GM23338 (cell line): ENCODE data around the gene NMNAT1. TPM values are rescaled to one million over a fixed set of nuclear protein-coding genes. Genes with fewer than 3 reads are reported as not detected.

ENCODE experiments used
- ATAC-seq: fragments of 200-7000 bp; cut with Tn5 transposase; 3 replicates; pipeline ENCODE4 v1.9.1; 2020
- DNase-seq: peaks from one replicate; pipeline ENCODE4 v3.0.0-alpha.2; 2015; ENCODE audit warnings: low spot score
- H2AFZ ChIP-seq: fragments of 200-600 bp; sonication (generic); 2 replicates; pipeline ENCODE4 v1.8.0; 2016; ENCODE audit warnings: antibody characterized with exemption, mild to moderate bottlenecking, moderate library complexity
- H3F3A ChIP-seq: fragments of 200-600 bp; sonication (generic); replicated peaks from 2 replicates; pipeline ENCODE4 v1.8.0; 2017; ENCODE audit warnings: antibody characterized with exemption, mixed run types, low read depth
- H3K27ac ChIP-seq: fragments of 200-600 bp; sonication (generic); 2 replicates; pipeline ENCODE4 v1.6.1; 2016; ENCODE audit warnings: low read depth
- H3K27me3 ChIP-seq: fragments of 200-600 bp; sonication (generic); 2 replicates; pipeline ENCODE4 v1.8.0; 2016; ENCODE audit warnings: mild to moderate bottlenecking, mixed run types, moderate library complexity; ENCODE audit not compliant: insufficient read depth
- H3K36me3 ChIP-seq: fragments of 200-600 bp; sonication (generic); 2 replicates; pipeline ENCODE4 v1.8.0; 2016; ENCODE audit warnings: mild to moderate bottlenecking; ENCODE audit not compliant: insufficient read depth
- H3K4me1 ChIP-seq: fragments of 200-600 bp; sonication (generic); 2 replicates; pipeline ENCODE4 v1.8.0; 2016; ENCODE audit warnings: mild to moderate bottlenecking, moderate library complexity; ENCODE audit not compliant: insufficient read depth
- H3K4me2 ChIP-seq: fragments of 200-600 bp; sonication (generic); 2 replicates; pipeline ENCODE4 v1.7.1; 2017; ENCODE audit warnings: mixed run types
- H3K4me3 ChIP-seq: fragments of 200-600 bp; sonication (generic); 2 replicates; pipeline ENCODE4 v1.6.1; 2016; ENCODE audit warnings: mixed run types
- H3K79me2 ChIP-seq: fragments of 200-600 bp; sonication (generic); replicated peaks from 2 replicates; pipeline ENCODE4 v1.8.0; 2017; ENCODE audit warnings: mild to moderate bottlenecking; ENCODE audit not compliant: insufficient read depth
- H3K9me2 ChIP-seq: fragments of 200-600 bp; sonication (generic); 2 replicates; pipeline ENCODE4 v1.8.0; 2017; ENCODE audit not compliant: insufficient read depth
- H4K20me1 ChIP-seq: fragments of 200-600 bp; sonication (generic); replicated peaks from 2 replicates; pipeline ENCODE4 v1.8.0; 2017; ENCODE audit warnings: mild to moderate bottlenecking; ENCODE audit not compliant: insufficient read depth
- H3K27ac Mint-ChIP-seq: 2 replicates; pipeline ENCODE4 v1.8.0; 2020; ENCODE audit warnings: inconsistent platforms, mild to moderate bottlenecking, moderate library complexity, mixed read lengths
- H3K27me3 Mint-ChIP-seq: 3 replicates; pipeline ENCODE4 v1.8.0; 2022; ENCODE audit warnings: low read depth, mild to moderate bottlenecking, moderate library complexity, mixed read lengths, inconsistent platforms; ENCODE audit not compliant: insufficient read depth, poor library complexity
- H3K36me3 Mint-ChIP-seq: 3 replicates; pipeline ENCODE4 v1.8.0; 2021; ENCODE audit warnings: low read depth, mild to moderate bottlenecking, inconsistent platforms, moderate library complexity, mixed read lengths
- H3K4me1 Mint-ChIP-seq: 3 replicates; pipeline ENCODE4 v1.8.0; 2020; ENCODE audit warnings: mild to moderate bottlenecking, inconsistent platforms, mixed read lengths
- H3K4me3 Mint-ChIP-seq: 3 replicates; pipeline ENCODE4 v1.8.0; 2021; ENCODE audit warnings: moderate library complexity, mild to moderate bottlenecking, inconsistent platforms, mixed read lengths
- H3K9me3 Mint-ChIP-seq: 3 replicates; pipeline ENCODE4 v1.8.0; 2020; ENCODE audit warnings: moderate library complexity, mild to moderate bottlenecking, inconsistent platforms, mixed read lengths
- CREB1 ChIP-seq: fragments of 250-450 bp; sonication (Bioruptor Pico); IDR thresholded peaks from 2 replicates; pipeline ENCODE4 v1.5.0; 2020; ENCODE audit warnings: low read depth, mild to moderate bottlenecking, moderate library complexity
- CTCF ChIP-seq, 2 experiments: fragments of 200-600 bp in 1 of 2; sonication (generic) in 1 of 2; conservative IDR thresholded peaks; 2 replicates each; pipeline versions ENCODE4 v1.5.1 to v1.6.1; 2016 to 2017; ENCODE audit warnings: antibody characterized with exemption in 2 of 2, low read depth in 2 of 2, mild to moderate bottlenecking in 2 of 2, moderate library complexity in 1 of 2
- ETS1 ChIP-seq: IDR thresholded peaks from 2 replicates; pipeline ENCODE4 v1.6.1; 2016; ENCODE audit warnings: antibody characterized with exemption
- EZH2 ChIP-seq: fragments of 200-600 bp; sonication (generic); IDR thresholded peaks from one replicate; pipeline ENCODE4 v1.8.0; 2017; ENCODE audit warnings: antibody characterized with exemption, mild to moderate bottlenecking, low read depth; ENCODE audit not compliant: unreplicated experiment
- EZH2phosphoT487 ChIP-seq: fragments of 200-600 bp; sonication (generic); IDR thresholded peaks from one replicate; pipeline ENCODE4 v1.8.1; 2018; ENCODE audit warnings: antibody characterized with exemption; ENCODE audit not compliant: unreplicated experiment
- JUNB ChIP-seq: IDR thresholded peaks from one replicate; pipeline ENCODE4 v1.6.1; 2016; ENCODE audit warnings: antibody characterized with exemption; ENCODE audit not compliant: unreplicated experiment
- NANOG ChIP-seq: IDR thresholded peaks from 2 replicates; pipeline ENCODE4 v1.6.1; 2016; ENCODE audit warnings: antibody characterized with exemption, borderline replicate concordance
- POLR2AphosphoS5 ChIP-seq: IDR thresholded peaks from 2 replicates; pipeline ENCODE4 v1.6.1; 2016; ENCODE audit warnings: antibody characterized with exemption, low read depth
- REST ChIP-seq: IDR thresholded peaks from one replicate; pipeline ENCODE4 v1.6.1; 2018; ENCODE audit warnings: antibody characterized with exemption; ENCODE audit not compliant: unreplicated experiment
- STAT1 ChIP-seq: IDR thresholded peaks from one replicate; pipeline ENCODE4 v1.6.1; 2016; ENCODE audit warnings: antibody characterized with exemption; ENCODE audit not compliant: unreplicated experiment
- ZNF114 ChIP-seq: fragments of 250-450 bp; sonication (Bioruptor Pico); IDR thresholded peaks from 2 replicates; pipeline ENCODE4 v1.5.0; 2020; ENCODE audit warnings: mild to moderate bottlenecking, moderate library complexity
- ZNF331 ChIP-seq: fragments of 250-450 bp; sonication (Bioruptor Pico); IDR thresholded peaks from 2 replicates; pipeline ENCODE4 v1.5.0; 2020; ENCODE audit warnings: low read depth, mild to moderate bottlenecking, moderate library complexity
- ZNF462 ChIP-seq: fragments of 250-450 bp; sonication (Bioruptor Pico); IDR thresholded peaks from 2 replicates; pipeline ENCODE4 v1.5.0; 2020; ENCODE audit warnings: mild to moderate bottlenecking, moderate library complexity
- polyA plus RNA-seq: library from polyadenylated mRNA; unstranded; fragments of >200 nt; fragmentation: Nextera tagmentation; extraction: Ambion mirVana; gene quantifications from 2 replicates; pipeline ENCODE4 v1.2.1, GENCODE V29; 2016
- total RNA-seq: library from RNA; depleted of rRNA; stranded (reverse); fragments of >200 nt; shearing (Covaris generic); gene quantifications from 2 replicates; pipeline ENCODE4 v1.2.3, GENCODE V29; 2014

Gene NMNAT1
- total and polyA plus RNA-seq, 2 experiments from 2014 or later = 2.5 to 3.9 TPM

- H3K4me3 Mint-ChIP-seq = no peak overlapping the region
- H2AFZ ChIP-seq = no peak overlapping the region
- H3K4me3 ChIP-seq = no peak overlapping the region
- no peak overlapping the region for H3K4me2 ChIP-seq
- peaks cover 3% of the 10 kb centered on the region; the same call in 1 of the 3 replicates for H3K36me3 Mint-ChIP-seq
- no peak for DNase-seq
- no peak for ATAC-seq
- H3K36me3 ChIP-seq = no peaks in the 10 kb centered on the region
- peaks cover 34% of the 10 kb centered on the region for H3K4me1 Mint-ChIP-seq
- peak overlapping the region; percentile 79; the same call in 1 of the 2 replicates for H3K27ac ChIP-seq
- peaks cover 10% of the 10 kb centered on the region for H3K27me3 Mint-ChIP-seq
- TF ChIP-seq EZH2phosphoT487 (no peak), CTCF (conservative IDR thresholded peaks at IDR 0.05; ENCODE audit: low read depth in 2 of 2) (no peak), ZNF331 (CRISPR knock-in tag) (no peak), ZNF462 (CRISPR knock-in tag) (no peak), EZH2 (no peak), STAT1 (no peak), ZNF114 (CRISPR knock-in tag) (no peak), REST (no peak), NANOG (no peak), JUNB (no peak), POLR2AphosphoS5 (no peak), CREB1 (CRISPR knock-in tag) (no peak), ETS1 (no peak)
- H3K27me3 ChIP-seq = no peaks in the 10 kb centered on the region
- H4K20me1 ChIP-seq = no peaks in the 10 kb centered on the region; the same call in 1 of the 2 replicates
- no peaks in the 10 kb centered on the region for H3K9me3 Mint-ChIP-seq
- H3F3A ChIP-seq = peaks cover 8% of the 10 kb centered on the region; the same call in 1 of the 2 replicates
- H3K9me2 ChIP-seq = no peaks in the 10 kb centered on the region
- peaks cover 3% of the 10 kb centered on the region; the same call in 1 of the 2 replicates for H3K79me2 ChIP-seq
- peaks cover 13% of the 10 kb centered on the region; the same call in 1 of the 2 replicates for H3K4me1 ChIP-seq
- H3K27ac Mint-ChIP-seq = no peak overlapping the region
Measured at GRCh38 chr1:9894115-9894514, 49.2 kb upstream of the NMNAT1 start.
